Renal cortical epithelial cell (primary cell): ENCODE results near the gene CRB1. TPM values are rescaled to one million over a fixed set of nuclear protein-coding genes. Genes with fewer than 3 reads are reported as not detected.
"Not testable (repeated sequence)": the region's sequence is repeated elsewhere in the genome, so short reads cannot be mapped to it uniquely, and the experiment has no call there.

Experiments
- DNase-seq: peaks from one replicate; pipeline ENCODE4 v3.0.0-alpha.2; 2011; ENCODE audit warnings: low read depth
- total RNA-seq: library from RNA; depleted of rRNA; stranded (reverse); fragments of >200 nt; gene quantifications from 2 replicates; pipeline ENCODE4 v1.2.3, GENCODE V29; 2014

Gene CRB1
- total RNA-seq, 1 donor from 2014 or later: 0.25 TPM

DNA sequence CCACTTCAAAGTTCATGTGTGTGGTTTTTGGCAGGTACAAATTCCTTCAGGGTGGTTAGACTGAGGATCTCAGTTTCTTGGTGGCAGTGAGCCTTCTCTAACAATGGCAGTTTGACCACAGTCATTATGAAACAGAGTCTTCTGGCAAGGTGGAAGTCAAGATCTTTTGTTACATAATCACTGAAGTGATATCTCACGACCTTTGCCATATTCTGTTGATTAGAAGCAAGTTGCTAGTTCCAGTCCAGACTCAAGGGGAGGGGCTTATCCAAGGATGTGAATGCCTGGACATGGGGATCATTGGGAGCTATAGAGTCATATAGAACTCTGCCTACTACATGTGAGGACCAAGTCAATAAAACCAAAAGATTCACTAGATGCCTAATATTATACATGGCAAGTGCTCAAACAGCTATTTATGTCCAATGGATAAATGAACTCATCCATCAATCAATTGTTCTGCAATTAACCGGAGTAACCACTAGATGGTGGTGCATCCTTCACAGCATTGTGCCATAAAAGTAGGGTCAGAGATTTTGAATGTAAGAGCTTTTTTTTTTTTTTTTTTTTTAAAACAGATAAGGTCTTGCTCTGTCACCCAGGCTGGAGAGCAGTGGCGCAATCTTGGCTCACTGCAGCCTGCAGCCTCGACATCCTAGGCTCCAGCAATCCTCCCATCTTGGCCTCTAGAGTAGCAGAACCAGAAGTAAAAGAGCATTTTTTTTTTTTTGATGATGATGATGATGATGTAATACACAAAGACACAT, 131.9 kb downstream of the CRB1 start:
- DNase-seq: peak; percentile 69

DNA sequence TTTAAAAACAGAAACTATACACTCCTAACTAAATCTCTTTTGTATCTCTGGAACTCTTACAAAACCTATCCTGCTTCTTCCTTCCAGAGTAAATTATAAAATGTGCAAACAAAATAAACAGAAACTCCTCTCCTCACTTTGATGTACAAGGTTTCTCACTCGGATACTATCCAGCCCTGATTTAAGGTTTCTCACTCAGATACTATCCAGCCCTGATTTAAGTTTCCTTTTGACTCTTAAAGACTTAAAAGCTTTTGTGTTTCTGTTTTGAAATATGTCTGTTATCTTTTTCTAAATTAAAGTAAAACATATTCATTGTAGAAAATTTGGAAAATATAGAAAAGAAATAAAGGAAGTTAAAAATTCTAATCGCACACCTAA, 132.5 kb downstream of the CRB1 start:
- DNase-seq: no peak

DNA sequence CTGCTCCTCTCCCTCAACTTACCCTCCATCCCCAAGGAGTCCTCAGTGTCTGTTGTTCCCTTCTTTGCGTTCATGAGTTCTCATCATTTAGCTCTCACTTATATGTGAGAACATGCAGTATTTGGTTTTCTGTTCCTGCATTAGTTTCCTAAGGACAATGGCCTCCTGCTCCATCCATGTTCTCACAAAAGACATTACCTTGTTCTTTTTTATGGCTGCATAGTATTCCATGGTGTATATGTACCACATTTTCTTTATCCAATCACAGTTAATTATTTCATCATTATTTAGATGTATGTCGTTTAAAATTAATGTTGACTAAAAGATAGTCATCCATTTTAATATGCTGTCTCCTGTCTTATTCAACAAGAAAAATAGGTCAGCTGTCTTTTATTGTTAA, 134.1 kb downstream of the CRB1 start:
- DNase-seq: no peak

DNA sequence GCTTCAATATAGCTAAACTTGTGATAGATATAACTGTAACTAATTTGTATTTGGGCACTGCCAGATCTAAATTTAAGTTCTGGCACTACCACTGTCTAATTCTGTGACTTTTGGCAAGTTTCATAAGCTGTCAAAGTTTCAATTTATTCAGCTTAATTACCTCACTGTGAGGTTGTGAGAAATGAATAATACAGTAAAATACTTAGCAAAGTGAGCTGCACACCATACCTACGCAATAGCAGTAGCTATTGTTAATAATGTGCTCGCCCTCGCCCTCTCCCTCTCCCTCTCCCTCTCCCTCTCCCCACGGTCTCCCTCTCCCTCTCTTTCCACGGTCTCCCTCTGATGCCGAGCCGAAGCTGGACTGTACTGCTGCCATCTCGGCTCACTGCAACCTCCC, 136.7 kb downstream of the CRB1 start:
- DNase-seq: not testable (repeated sequence)

DNA sequence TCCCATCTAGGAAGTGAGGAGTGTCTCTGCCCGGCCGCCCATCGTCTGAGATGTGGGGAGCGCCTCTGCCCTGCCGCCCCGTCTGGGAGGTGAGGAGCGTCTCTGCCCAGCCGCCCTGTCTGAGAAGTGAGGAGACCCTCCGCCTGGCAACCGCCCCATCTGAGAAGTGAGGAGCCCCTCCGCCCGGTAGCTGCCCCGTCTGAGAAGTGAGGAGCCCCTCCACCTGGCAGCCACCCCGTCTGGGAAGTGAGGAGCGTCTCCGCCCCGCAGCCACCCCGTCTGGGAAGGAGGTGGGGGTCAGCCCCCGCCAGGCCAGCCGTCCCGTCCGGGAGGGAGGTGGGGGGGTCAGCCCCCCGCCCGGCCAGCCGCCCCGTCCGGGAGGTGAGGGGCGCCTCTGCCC, 137.6 kb downstream of the CRB1 start:
- DNase-seq: not testable (repeated sequence)

DNA sequence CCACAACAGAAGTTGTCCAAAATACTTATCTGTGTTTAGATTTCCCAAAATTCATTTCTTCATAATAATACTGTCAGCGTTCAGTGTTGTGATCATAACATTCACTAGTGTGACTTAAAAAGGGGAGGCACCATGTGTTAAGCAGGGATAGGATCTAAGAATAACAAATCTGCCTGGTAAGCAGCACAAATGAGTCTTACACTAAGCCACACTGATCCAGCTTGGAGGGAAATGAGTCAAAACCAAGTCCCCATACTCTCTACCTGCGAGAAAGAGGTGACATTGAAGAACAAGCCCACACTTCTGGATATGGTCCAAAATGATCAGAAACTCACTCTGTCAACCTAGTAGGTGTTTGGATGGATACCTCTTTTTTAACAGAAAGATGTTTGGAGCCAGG, 145.5 kb downstream of the CRB1 start:
- DNase-seq: peak; percentile 9

DNA sequence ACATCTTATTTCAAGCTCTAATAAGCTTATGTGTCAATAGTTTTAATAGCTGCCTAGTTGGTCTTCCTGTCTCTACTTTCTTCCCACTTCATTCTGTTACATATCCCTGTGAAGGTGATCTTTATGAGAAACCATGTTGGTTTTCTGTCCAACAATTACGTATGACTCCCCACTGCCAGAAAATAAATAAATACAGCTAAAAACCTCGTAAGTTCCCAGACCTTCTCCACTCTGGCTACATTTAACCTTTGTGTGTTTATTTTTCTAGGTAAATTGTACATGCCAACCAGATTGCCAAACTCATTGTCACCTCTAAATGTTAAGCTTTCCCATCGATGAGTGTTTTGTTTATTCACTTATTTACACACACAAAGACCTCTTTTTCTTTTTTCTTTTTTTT, 147.2 kb downstream of the CRB1 start:
- no peak for DNase-seq

DNA sequence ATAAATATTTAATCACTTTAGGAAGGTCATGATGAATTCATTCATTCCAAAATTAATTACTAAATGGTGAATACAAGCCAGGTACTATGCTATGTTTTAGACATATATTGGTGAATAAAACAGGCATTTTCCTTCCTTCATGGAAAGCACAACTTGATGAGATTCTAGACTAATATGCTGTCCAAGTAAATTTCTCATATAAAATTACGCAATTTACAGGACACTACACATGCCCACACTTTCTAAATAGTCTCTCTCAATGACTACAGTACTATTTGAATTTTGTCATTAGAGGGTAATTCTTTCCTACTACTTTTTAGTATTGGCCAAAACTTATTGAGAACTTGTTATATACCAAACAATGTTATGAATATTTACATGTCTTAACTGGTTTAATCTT, 150.6 kb downstream of the CRB1 start:
- DNase-seq: no peak

DNA sequence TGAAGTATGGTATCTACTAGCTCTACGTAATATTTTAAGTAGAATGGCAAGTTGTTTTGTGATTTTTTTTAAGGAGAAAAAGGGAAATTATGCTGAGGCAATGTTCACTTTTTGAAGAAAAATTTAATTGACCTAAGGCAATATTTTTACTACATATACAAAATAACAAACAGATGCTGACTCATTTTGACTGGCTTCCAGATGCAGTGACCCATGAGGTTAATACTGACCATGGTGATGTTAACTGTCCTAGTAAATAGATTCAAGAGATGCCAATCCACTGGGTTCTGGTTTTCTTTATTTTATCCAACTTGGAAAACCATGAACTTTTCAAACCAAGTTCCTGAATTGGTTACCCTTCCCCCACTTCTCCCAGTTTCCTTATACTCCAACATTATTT, 154.9 kb downstream of the CRB1 start:
- DNase-seq: peak; percentile 65

DNA sequence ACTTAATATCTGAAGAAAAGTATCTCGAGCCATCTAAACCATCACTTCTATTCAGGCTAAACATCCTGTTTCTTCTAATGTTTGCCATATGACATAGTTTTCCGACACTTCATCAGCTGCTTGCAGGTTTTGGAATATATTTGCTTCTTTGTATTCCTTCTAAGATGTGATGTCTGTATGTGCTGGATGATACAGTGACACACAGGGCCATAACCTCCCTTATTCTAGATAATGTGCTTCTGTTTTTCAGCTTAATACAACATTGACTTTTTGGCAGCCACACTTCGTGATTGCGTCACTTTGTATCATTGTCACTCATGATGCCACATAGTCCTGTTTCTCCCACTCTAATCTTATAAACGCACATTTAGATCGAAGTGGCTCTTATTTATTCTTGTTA, 156.3 kb downstream of the CRB1 start:
- DNase-seq: no peak

DNA sequence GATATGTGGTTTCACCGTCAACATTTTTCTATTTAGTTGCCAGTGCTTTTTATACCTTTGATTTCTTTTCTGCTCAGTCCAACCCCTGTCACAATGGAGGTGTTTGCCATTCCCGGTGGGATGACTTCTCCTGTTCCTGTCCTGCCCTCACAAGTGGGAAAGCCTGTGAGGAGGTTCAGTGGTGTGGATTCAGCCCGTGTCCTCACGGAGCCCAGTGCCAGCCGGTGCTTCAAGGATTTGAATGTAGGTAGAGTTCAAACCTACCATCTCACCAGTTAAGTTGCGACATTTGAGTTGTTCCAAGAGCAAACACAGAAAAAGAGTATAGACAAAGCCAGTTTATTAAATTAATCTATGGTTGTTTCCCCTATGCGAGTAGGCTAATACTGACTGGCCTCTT, 161.3 kb downstream of the CRB1 start:
- DNase-seq: no peak

DNA sequence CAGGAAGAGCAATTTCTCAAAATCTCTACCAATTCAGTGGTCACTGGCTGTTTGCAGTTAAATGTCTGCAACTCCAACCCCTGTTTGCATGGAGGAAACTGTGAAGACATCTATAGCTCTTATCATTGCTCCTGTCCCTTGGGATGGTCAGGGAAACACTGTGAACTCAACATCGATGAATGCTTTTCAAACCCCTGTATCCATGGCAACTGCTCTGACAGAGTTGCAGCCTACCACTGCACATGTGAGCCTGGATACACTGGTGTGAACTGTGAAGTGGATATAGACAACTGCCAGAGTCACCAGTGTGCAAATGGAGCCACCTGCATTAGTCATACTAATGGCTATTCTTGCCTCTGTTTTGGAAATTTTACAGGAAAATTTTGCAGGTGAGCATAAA, 167.2 kb downstream of the CRB1 start:
- DNase-seq: no peak

DNA sequence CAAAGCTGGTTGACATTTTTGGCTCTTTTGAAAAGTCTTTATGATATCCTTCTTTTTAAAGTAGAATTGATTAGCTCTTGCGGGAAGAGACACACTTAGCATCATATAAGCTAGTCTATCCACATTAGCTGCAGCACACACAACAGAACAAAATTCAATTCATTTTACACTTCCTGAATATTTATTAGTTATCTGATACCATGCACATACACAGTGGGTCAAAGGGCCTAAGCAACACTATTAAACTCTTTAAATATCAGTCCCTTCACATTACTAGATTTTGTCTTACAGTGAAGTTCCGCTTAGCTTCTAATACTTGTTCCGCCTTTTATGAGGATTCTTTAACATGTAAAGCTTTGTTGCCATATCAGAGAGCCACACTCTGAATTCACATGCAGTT, 169.5 kb downstream of the CRB1 start:
- no peak for DNase-seq

DNA sequence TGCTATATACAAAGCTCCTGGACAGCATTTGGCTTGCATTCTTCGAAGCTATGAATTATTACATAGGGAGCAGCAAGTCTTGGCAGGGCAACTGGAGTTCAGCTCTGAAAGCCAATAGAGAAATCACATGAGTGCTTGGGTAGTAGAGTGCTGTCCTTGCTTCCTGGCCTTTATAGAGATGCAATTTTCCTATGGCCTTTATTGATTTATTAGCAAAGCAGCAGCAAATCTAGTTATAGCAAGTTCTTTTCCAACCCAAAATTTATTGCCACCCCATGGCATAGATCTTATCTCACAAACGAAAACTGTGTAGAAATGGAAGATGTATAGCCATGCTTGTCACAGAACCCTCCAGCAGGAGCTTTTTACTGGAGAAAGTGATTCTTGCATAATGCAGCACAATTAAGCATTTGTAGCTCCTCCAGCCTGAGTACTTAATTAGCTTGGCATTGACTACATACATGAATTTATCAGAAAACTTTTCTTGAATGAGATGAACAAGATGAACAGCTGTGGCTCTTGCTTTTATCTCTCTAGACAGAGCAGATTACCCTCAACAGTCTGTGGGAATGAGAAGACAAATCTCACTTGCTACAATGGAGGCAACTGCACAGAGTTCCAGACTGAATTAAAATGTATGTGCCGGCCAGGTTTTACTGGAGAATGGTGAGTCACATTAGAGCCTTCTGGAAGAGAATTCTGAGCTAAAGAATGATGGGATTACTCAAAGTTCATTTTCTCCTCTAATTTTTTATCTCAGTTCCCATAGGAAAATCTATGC, 170.1 kb downstream of the CRB1 start:
- DNase-seq: no peak

DNA sequence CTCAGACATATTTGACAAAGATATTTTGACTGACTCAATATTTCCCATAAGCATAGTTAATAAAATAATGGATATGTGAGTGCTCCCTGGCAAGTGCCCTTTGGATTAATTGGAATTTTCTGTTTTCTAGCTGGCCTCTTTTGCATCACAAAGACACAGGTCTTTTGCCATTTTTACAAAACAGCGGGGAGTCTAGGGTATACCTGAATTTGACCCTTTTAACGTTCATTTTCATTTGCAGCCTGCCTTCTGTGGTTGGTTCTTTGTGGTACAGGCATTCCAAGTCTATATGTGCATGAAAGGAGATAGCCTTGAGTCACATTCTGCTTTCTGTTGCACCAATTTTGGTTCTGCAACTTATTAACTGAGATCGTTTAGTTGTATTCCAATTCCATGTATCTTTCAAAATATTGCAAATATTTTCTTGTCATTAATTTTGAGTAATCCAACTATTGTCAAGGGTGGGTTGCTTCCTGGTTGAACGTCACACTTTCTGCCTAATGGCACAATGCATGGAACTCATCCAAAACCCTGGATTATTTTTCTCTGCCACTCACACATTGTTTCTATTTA, 171.7 kb downstream of the CRB1 start:
- no peak for DNase-seq

DNA sequence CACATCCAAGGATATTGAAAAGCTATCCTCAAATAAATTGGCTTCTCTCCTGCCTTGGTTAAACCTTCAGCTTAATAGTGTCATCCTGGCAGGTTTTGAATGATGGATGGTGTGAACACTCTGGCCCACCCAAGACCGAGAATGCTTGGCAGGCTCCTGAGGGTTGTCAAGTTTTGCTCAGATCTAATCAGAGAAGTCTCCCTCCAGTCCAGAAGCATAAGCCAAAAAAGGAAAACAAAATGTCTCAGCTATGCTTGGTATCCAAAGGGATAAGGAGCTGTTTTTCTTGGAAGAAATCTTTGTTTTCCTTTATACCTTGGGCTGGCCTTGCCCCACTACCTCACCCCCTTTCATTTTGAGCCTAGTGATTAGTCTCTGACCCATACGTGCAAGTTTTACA, 172.7 kb downstream of the CRB1 start:
- DNase-seq: no peak

DNA sequence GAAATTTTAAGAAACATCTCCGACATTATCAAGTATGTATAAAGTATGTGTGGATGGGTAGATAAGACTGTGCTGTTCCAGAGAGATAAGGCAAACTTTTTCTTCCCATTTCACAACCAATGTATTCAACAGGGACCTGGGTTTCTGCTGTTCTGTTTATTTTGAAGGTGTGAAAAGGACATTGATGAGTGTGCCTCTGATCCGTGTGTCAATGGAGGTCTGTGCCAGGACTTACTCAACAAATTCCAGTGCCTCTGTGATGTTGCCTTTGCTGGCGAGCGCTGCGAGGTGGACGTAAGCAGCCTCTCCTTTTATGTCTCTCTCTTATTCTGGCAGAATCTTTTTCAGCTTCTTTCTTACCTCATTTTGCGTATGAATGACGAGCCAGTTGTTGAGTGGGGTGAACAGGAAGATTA, 174.0 kb downstream of the CRB1 start:
- DNase-seq: peak; percentile 6

DNA sequence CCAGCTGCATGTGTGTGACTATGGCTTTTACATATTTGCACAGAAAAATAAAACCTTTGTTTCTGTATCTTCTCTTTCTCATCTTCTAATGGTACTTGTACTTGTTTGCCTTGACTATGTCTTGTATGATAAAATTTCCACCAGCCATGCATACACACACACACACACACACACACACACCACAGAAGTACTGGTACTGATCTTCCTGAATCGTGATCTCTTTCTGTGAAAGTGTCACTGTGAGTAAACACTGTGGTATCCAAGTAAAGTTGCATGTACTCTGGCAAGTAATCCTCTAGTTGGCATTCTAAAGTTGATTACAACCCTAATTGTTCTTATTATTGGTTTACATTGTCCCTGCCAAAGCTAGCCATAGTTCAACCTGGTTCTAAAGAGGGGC, 176.7 kb downstream of the CRB1 start:
- peak; percentile 11 for DNase-seq

DNA sequence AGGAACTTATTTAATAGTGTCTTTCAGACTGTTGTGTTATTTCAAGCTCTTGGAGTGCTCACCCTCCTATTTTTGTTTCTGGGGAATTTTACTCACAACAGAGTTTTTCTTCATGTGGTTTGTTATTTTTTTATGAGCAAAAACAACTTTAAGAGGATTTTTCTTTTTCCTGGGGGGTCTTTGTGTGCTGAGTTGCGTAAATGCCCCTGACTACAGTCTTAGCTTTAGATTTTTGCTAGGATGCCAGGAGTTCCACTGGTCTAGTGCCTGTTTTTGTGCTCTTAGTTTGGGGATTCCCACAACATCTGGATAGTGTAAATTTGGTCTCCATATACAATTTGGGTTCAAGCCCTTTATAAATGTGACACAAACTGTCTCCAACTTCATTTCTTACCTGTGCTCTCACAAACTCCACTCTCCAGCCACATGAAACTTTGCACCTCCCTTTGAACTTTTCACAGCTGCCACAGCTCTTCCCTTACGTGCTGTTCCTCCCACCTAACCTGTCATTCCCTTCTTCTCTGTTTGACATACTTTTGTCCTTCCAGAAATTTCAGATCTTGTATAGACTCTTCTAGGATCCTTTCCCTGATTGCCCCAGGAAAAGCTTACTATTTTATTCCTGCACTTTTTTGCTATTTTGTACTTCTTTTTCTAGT, 180.2 kb downstream of the CRB1 start:
- DNase-seq: no peak

DNA sequence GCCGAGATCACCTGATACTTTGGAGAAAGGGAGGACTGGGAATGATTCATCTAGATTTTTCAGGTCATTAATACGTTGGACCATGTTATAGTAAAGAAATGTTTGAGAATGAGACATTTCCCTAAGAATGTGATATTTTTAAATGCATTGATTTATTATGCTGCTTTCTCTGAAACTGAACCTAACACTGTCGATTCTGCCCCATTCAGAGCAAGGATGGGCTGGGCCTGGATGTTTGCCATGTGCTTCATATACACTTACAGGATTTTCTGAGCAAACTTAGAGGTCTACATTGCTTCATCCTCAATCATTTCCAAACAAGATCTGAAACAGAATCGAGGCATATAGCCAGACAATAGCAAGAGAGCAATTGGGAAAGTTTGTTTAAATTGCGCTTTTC, 183.3 kb downstream of the CRB1 start:
- DNase-seq: no peak

DNA sequence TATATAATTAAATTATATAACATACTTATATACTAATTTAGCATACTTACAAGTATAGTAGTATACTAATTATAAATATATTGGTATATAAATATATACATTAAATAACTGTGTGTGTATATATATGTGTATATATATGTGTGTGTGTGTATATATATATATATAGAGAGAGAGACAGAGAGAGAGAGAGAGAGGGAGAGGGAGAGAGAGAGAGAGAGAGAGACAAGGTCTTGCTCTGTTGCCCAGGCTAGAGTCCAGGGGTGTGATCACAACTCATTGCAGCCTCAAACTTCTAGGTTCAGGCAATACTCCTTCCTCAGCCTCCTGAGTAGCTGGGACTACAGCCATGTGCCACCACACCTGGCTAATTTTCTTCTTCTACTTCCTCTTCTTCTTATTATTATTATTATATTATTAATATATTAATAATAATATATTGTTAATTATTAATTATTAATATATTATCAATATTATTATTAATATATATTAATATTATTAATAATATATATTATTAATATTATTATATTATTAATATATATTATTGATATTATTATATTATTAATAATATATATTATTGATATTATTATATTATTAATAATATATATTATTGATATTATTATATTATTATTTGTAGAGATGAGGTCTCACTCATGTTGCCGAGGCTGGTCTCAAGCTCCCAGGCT, 185.5 kb downstream of the CRB1 start:
- peak; percentile 10 for DNase-seq

DNA sequence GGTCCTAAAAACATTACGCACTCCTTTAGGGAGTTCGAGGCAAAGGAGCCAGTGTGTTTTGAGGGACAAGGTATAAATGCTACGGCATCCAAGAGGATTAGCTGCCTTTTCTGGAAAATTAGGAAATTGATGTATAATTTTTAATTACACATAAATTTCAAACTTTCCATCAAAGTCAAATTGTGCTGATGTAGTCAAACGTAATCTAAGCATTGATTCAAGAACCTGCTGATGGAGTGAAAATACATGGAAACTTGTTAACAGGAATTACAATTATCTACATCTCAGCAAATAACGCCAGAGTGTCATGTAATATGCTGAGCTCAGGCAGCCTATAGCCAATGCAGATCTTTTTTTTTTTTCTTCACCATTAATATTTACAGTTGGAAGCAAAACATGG, 194.5 kb downstream of the CRB1 start:
- DNase-seq: no peak
